ENCODE data around the gene PSMB10. TPM values are rescaled to one million over a fixed set of nuclear protein-coding genes. Genes with fewer than 3 reads are reported as not detected.

The PSMB10 gene
- total RNA-seq: 40.0 and 47.4 TPM in 2 replicates

GRCh38 chr16:67936124-67936879 is at the start of gene PSMB10:
Gene PSMB10 (minus strand): TSS chr16:67936850. CDS start chr16:67936749, 101 bp downstream.

GRCh38 chr16:67979955-67980678 is 43.5 kb upstream of the PSMB10 start, which contains the start of gene DPEP3:
Gene DPEP3 (minus strand): TSS chr16:67980499. CDS start chr16:67980380, 119 bp downstream.

GRCh38 chr16:67968400-67969253 is 32.0 kb upstream of the PSMB10 start, which contains the start of gene SLC12A4:
Gene SLC12A4 (minus strand): TSS chr16:67968637. CDS start chr16:67968553, 84 bp downstream.

GRCh38 chr16:67943619-67944504 is 7.2 kb upstream of the PSMB10 start, which contains the start of gene LCAT:
Gene LCAT (minus strand): TSS chr16:67944120. CDS start chr16:67944101, 19 bp downstream.

GRCh38 chr16:67931712-67932461 is 4.8 kb downstream of the PSMB10 start, which contains the start of gene CTRL:
Gene CTRL (minus strand): TSS chr16:67931862. CDS start chr16:67931852, 10 bp downstream.

GRCh38 chr16:67892899-67893742 is 43.5 kb downstream of the PSMB10 start, which contains the start of gene PSKH1:
Gene PSKH1 (plus strand): TSS chr16:67893254. CDS start chr16:67908750, 15,496 bp downstream.

GRCh38 chr16:67884684-67885083 is 52.0 kb downstream of the PSMB10 start, which contains the start of gene NRN1L:
Gene NRN1L (plus strand): TSS chr16:67884885. CDS start chr16:67884904, 19 bp downstream.

Other genes starting within 250 kb of the PSMB10 start
- gene GFOD2, start 217.5 kb downstream of the PSMB10 start, total RNA-seq: 11.0 and 12.1 TPM in 2 replicates
- 4.0 and 4.4 TPM in 2 replicates for gene RANBP10, start 130.3 kb downstream of the PSMB10 start, total RNA-seq
- 0.17 and 1.2 TPM in 2 replicates for gene TSNAXIP1, start 130.0 kb downstream of the PSMB10 start, total RNA-seq
- gene THAP11, start 94.5 kb downstream of the PSMB10 start, total RNA-seq: 35.1 and 35.2 TPM in 2 replicates
- gene NUTF2, start 89.9 kb downstream of the PSMB10 start, total RNA-seq: 154 and 200 TPM in 2 replicates
- gene CENPT, start 89.2 kb downstream of the PSMB10 start, total RNA-seq: 38.0 and 38.8 TPM in 2 replicates
- 48.5 and 62.5 TPM in 2 replicates for gene EDC4, start 63.8 kb downstream of the PSMB10 start, total RNA-seq
- gene NRN1L, start 52.0 kb downstream of the PSMB10 start, total RNA-seq: 0.30 and 0.50 TPM in 2 replicates
- 10.6 and 12.5 TPM in 2 replicates for gene PSKH1, start 43.6 kb downstream of the PSMB10 start, total RNA-seq
- gene CTRL, start 5.0 kb downstream of the PSMB10 start, total RNA-seq: 1.0 and 1.3 TPM in 2 replicates
- gene LCAT, start 7.3 kb upstream of the PSMB10 start, total RNA-seq: 10.1 and 11.6 TPM in 2 replicates
- 29.4 and 33.1 TPM in 2 replicates for gene SLC12A4, start 31.8 kb upstream of the PSMB10 start, total RNA-seq
- not detected in 2 replicates for gene DPEP3, start 43.6 kb upstream of the PSMB10 start, total RNA-seq
- gene DPEP2, start 62.6 kb upstream of the PSMB10 start, total RNA-seq: not detected in 2 replicates
- not detected in 2 replicates for gene DPEP2NB, start 79.1 kb upstream of the PSMB10 start, total RNA-seq
- 6.4 and 7.7 TPM in 2 replicates for gene DDX28, start 86.4 kb upstream of the PSMB10 start, total RNA-seq
- gene DUS2, start 86.4 kb upstream of the PSMB10 start, total RNA-seq: 19.5 and 22.0 TPM in 2 replicates
- 9.1 and 10.9 TPM in 2 replicates for gene NFATC3, start 148.5 kb upstream of the PSMB10 start, total RNA-seq